Endothelial cell of umbilical vein (primary cell): Measurements from ENCODE around the gene SNX24. TPM values are rescaled to one million over a fixed set of nuclear protein-coding genes. Genes with fewer than 3 reads are reported as not detected.

ENCODE experiments used
- BruUV-seq: library from RNA; stranded (reverse); fragments of 400-500 nt; replicated peaks from 2 replicates; lab custom pipeline; 2021; lab: Mats Ljungman, UMichigan
- CTCF ChIA-PET: fragments of 300-600, 350-600 bp; sonication (Branson Sonifier 250); formaldehyde crosslinking; loops from one replicate; lab custom pipeline; 2021; ENCODE audit warnings: antibody characterized with exemption, inconsistent platforms; lab: Charles Lee
- POLR2A ChIA-PET: fragments of 300-600, 350-600 bp; sonication (Branson Sonifier 250); formaldehyde crosslinking; loops from one replicate; lab custom pipeline; 2021; ENCODE audit warnings: antibody characterized with exemption, inconsistent platforms; lab: Charles Lee
- DNase-seq: peaks from one replicate; pipeline ENCODE4 v3.0.0-alpha.2; 2011; ENCODE audit warnings: low read depth, low spot score
- FAIRE-seq: peaks from 2 replicates; lab custom pipeline; 2011; peaks lifted over from hg19 to GRCh38; lab: Jason Lieb, UNC
- H2AFZ ChIP-seq: 2 replicates; pipeline ENCODE4 v1.6.0; 2012; ENCODE audit warnings: low read depth, low read length, control low read depth, inconsistent platforms
- H3K27ac ChIP-seq: 2 replicates; pipeline ENCODE4 v1.5.1; 2011; ENCODE audit warnings: low read depth, mild to moderate bottlenecking, control low read depth, low read length, moderate library complexity; ENCODE audit not compliant: insufficient read depth
- H3K27me3 ChIP-seq, 2 experiments: 2 replicates each; pipeline versions ENCODE4 v1.6.0 to v1.6.1; 2011; ENCODE audit warnings: low read length in 2 of 2, mixed read lengths in 1 of 2; ENCODE audit not compliant: control insufficient read depth in 2 of 2, insufficient read depth in 2 of 2
- H3K36me3 ChIP-seq, 2 experiments: 2 replicates in 1 of 2; 3 replicates in 1 of 2; pipeline ENCODE4 v1.5.1; 2011; ENCODE audit warnings: low read length in 2 of 2, mild to moderate bottlenecking in 1 of 2, moderate library complexity in 1 of 2; ENCODE audit not compliant: control insufficient read depth in 2 of 2, insufficient read depth in 2 of 2; ENCODE audit errors: extremely low read depth in 1 of 2
- H3K4me1 ChIP-seq: 3 replicates; pipeline ENCODE4 v1.5.1; 2011; ENCODE audit warnings: mild to moderate bottlenecking, low read length; ENCODE audit not compliant: control insufficient read depth, insufficient read depth; ENCODE audit errors: extremely low read depth
- H3K4me2 ChIP-seq: 2 replicates; pipeline ENCODE4 v1.6.1; 2011; ENCODE audit warnings: low read length, control low read depth, mixed read lengths; ENCODE audit not compliant: insufficient read depth
- H3K4me3 ChIP-seq, 3 experiments: fragments of 200-600 bp in 1 of 3; sonication (generic), shearing (Covaris generic) in 1 of 3; replicated peaks in 1 of 3; 2 replicates each; pipeline ENCODE4 v1.5.1; 2011 to 2016; ENCODE audit warnings: control low read depth in 3 of 3, low read length in 3 of 3, mild to moderate bottlenecking in 2 of 3, inconsistent platforms in 1 of 3, low read depth in 1 of 3, moderate library complexity in 1 of 3; ENCODE audit not compliant: insufficient read depth in 1 of 3
- H3K79me2 ChIP-seq: 2 replicates; pipeline ENCODE4 v1.6.0; 2012; ENCODE audit warnings: low read length, inconsistent platforms; ENCODE audit not compliant: control insufficient read depth, insufficient read depth
- H3K9ac ChIP-seq: replicated peaks from 2 replicates; pipeline ENCODE3; 2011; ENCODE audit warnings: low read length, control low read depth; ENCODE audit not compliant: insufficient read depth; ENCODE audit errors: extremely low read depth
- H3K9me1 ChIP-seq: replicated peaks from 3 replicates; pipeline ENCODE4 v1.6.0; 2011; ENCODE audit warnings: mild to moderate bottlenecking, low read length; ENCODE audit not compliant: control insufficient read depth, insufficient read depth; ENCODE audit errors: extremely low read depth
- H3K9me3 ChIP-seq: replicated peaks from 2 replicates; pipeline ENCODE4 v1.5.1; 2012; ENCODE audit warnings: low read length, inconsistent platforms; ENCODE audit not compliant: control insufficient read depth, insufficient read depth
- H4K20me1 ChIP-seq: replicated peaks from 2 replicates; pipeline ENCODE3; 2011; ENCODE audit warnings: mild to moderate bottlenecking, low read length; ENCODE audit not compliant: control insufficient read depth, insufficient read depth; ENCODE audit errors: extremely low read depth
- EZH2 ChIP-seq: IDR thresholded peaks from 2 replicates; pipeline ENCODE4 v1.6.1; 2012; ENCODE audit warnings: borderline replicate concordance, low read depth, mild to moderate bottlenecking, moderate library complexity, low read length, inconsistent platforms; ENCODE audit not compliant: severe bottlenecking
- FOS ChIP-seq: IDR thresholded peaks from 2 replicates; pipeline ENCODE4 v1.6.1; 2011; ENCODE audit warnings: mild to moderate bottlenecking, low read length, moderate library complexity, borderline replicate concordance; ENCODE audit not compliant: insufficient read depth
- GATA2 ChIP-seq: IDR thresholded peaks from 2 replicates; pipeline ENCODE4 v1.7.0; 2011; ENCODE audit warnings: low read depth, mild to moderate bottlenecking, moderate library complexity, mixed read lengths, low read length; ENCODE audit not compliant: insufficient read length, insufficient read depth
- JUN ChIP-seq: IDR thresholded peaks from 2 replicates; pipeline ENCODE4 v1.6.1; 2011; ENCODE audit warnings: borderline replicate concordance, low read depth; ENCODE audit not compliant: insufficient read length, insufficient read depth
- POLR2AphosphoS5 ChIP-seq: IDR thresholded peaks from 2 replicates; pipeline ENCODE4 v1.6.1; 2012; ENCODE audit warnings: low read depth, mild to moderate bottlenecking, control low read depth, low read length, moderate library complexity; ENCODE audit not compliant: insufficient read depth
- dilution Hi-C: fragments of 300-500 bp; cut with MboI; formaldehyde crosslinking; loops from one replicate; pipeline ENCODE4 v1.15.0; 2019; ENCODE audit warnings: low sequenced_read_pairs; ENCODE audit not compliant: extremely low pct_ligation_motif_present
- intact Hi-C: fragments of 100-400 bp; cut with micrococcal nuclease; formaldehyde crosslinking; loops from one replicate; pipeline ENCODE4 v1.10.0; 2022
- polyA plus RNA-seq, 4 experiments: library from polyadenylated mRNA; depleted of rRNA in 3 of 4; stranded (reverse) in 3 of 4; unstranded in 1 of 4; fragments of >200 nt; gene quantifications; 2 replicates each; pipeline versions ENCODE4 v1.2.1 to v1.2.3, GENCODE V29; 2011 to 2012; ENCODE audit warnings: missing spikeins in 1 of 4
- total RNA-seq: library from RNA; stranded (reverse); gene quantifications from 2 replicates; pipeline ENCODE4 v1.2.3, GENCODE V29; 2021

SNX24 gene
- total and polyA plus RNA-seq, 2 donors (not counting 3 experiments of a cell fraction or from before 2014, with no cell fraction given): 2.9 to 14.9 TPM

GRCh38 chr5:122947372-122947771 is 102.0 kb downstream of the SNX24 start:
- no peaks in the 10 kb centered on the region for H4K20me1 ChIP-seq
- DNase-seq (no peak), FAIRE-seq (no peak)
- TF ChIP-seq EZH2: no peak
- TF ChIP-seq POLR2AphosphoS5: no peak
- no peak for TF ChIP-seq GATA2
- H3K9me1 ChIP-seq: no peaks in the 10 kb centered on the region
- H3K9ac ChIP-seq: no peak overlapping the region
- peaks cover 5% of the 10 kb centered on the region for H3K4me1 ChIP-seq
- H2AFZ ChIP-seq: no peak overlapping the region
- intact Hi-C loops (no loop called here), dilution Hi-C loops (no loop called here)
- H3K4me3 ChIP-seq: no peak overlapping the region
- BruUV-seq: no TSS peak
- H3K79me2 ChIP-seq: no peaks in the 10 kb centered on the region
- H3K27ac ChIP-seq: no peak overlapping the region
- H3K36me3 ChIP-seq: no peaks in the 10 kb centered on the region
- ChIA-PET CTCF (no interaction called here), POLR2A (no interaction called here)
- H3K27me3 ChIP-seq: no peaks in the 10 kb centered on the region
- H3K9me3 ChIP-seq: no peaks in the 10 kb centered on the region
- H3K4me2 ChIP-seq: no peak overlapping the region

- Histone ChIP-seq H3K4me1 (peaks cover under 1% of the 10 kb centered on the region), H3K9me3 (no peaks in the 10 kb centered on the region), H3K27ac (no peak overlapping the region), H3K79me2 (no peaks in the 10 kb centered on the region), H3K9me1 (no peaks in the 10 kb centered on the region), H3K9ac (no peak overlapping the region), H2AFZ (no peak overlapping the region), H4K20me1 (no peaks in the 10 kb centered on the region), H3K4me2 (no peak overlapping the region), H3K4me3 (no peak overlapping the region), H3K36me3 (no peaks in the 10 kb centered on the region), H3K27me3 (no peaks in the 10 kb centered on the region)
- intact Hi-C loops (no loop called here), dilution Hi-C loops (no loop called here)
- ChIA-PET POLR2A (no interaction called here), CTCF (no interaction called here)
- no peak for FAIRE-seq
- DNase-seq: no peak
- TF ChIP-seq FOS: no peak
- TF ChIP-seq EZH2: no peak
- TF ChIP-seq JUN: no peak
- BruUV-seq: no TSS peak
Measured at GRCh38 chr5:122947772-122948171, 102.4 kb downstream of the SNX24 start.
